Kidney tubule cell (primary cell): ENCODE data around the gene FAP.

Experiments
- DNase-seq: peaks from one replicate; pipeline ENCODE4 v3.0.0-alpha.2; 2018; ENCODE audit warnings: low spot score

Gene FAP, protein sequence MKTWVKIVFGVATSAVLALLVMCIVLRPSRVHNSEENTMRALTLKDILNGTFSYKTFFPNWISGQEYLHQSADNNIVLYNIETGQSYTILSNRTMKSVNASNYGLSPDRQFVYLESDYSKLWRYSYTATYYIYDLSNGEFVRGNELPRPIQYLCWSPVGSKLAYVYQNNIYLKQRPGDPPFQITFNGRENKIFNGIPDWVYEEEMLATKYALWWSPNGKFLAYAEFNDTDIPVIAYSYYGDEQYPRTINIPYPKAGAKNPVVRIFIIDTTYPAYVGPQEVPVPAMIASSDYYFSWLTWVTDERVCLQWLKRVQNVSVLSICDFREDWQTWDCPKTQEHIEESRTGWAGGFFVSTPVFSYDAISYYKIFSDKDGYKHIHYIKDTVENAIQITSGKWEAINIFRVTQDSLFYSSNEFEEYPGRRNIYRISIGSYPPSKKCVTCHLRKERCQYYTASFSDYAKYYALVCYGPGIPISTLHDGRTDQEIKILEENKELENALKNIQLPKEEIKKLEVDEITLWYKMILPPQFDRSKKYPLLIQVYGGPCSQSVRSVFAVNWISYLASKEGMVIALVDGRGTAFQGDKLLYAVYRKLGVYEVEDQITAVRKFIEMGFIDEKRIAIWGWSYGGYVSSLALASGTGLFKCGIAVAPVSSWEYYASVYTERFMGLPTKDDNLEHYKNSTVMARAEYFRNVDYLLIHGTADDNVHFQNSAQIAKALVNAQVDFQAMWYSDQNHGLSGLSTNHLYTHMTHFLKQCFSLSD

DNA sequence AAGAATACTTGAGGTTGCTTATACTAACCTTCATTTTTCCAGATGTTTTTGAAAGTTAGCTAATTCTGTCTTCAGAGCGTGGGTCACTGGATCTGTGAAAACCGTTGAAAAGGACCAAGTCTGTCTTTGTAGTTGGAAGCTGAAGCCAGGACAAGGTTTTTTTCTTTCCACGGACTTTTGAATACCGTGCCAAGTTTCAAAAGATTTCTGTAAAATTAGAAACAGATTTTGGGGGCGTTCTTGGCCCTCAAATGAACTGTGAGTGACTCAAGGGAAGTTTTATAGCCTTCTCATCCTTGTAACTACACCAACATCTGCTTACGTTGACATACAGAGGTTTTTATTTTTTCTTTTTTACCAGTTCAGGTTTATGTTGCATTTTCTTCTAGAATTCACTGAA, at the start of gene FAP:
FAP (minus strand) TSS at position 152 of the 400 bp plus-strand sequence; CDS start at position 34, 118 bp downstream.
- no peak for DNase-seq

DNA sequence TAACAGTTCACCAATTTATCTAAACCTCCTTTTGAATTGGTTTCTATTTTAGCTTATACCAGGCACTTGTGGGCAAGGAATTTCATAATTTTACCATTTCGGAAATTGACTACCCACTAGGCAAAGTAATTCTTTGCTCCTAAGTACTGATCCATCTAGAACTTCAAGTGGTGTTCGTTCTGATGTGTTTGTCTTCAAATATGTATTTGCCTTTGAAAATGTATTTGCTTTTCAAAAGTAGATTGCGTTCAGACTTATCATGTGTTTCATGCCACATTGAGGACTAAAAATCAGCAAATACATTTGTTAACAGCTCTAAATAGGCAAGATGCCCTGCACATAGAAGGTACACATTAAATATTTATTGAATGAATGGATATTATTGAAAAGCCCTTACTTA, 48.5 kb upstream of the FAP start:
- DNase-seq = no peak

DNA sequence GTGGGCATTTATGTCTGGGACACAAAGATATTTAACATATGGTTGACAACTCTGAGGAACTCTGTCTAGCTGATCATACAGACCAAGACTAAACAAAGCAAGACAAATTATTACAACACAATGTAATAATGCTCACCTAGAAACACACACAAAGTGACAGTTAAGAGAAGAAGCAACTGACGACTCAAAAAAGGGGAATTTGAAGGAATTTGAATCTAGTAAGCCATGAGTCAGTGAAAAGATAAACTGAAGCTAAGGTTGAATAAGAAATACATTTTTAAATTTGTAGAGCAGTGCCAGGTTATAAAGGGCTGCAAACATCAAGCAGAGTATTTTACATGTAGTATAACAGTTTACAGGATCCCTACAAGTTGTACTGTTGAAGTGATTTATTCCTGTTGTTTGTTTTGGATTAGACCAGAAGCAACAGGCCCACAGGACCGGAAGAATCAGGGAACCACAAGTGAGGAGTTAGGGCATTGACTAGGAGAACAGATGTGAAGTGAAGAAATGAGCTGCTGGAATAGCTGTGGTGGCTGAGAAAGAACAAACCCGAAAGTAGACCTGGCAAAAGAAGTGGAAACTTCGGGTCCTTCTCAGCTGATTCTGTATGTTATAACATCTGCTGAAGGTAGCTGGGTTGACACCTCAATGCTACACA, 39.6 kb upstream of the FAP start:
- DNase-seq = no peak

DNA sequence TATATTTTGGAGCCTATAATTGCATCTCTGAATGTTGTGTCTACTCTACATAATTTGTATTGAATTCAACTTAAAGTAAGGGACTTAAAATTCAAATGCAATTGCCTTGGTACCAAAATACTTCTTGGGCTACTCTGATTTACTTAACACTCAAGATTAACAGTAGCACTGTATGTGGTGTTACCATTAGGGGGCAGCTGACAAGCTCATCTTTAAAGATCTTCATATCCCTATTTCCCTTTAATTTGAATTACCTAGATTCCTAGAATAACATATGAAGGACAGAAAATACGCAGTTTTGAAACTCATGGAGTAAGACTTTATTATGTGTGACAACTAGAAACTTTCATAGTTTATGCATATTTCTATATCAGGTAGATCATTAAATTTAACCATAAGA, 37.4 kb upstream of the FAP start:
- DNase-seq = no peak

DNA sequence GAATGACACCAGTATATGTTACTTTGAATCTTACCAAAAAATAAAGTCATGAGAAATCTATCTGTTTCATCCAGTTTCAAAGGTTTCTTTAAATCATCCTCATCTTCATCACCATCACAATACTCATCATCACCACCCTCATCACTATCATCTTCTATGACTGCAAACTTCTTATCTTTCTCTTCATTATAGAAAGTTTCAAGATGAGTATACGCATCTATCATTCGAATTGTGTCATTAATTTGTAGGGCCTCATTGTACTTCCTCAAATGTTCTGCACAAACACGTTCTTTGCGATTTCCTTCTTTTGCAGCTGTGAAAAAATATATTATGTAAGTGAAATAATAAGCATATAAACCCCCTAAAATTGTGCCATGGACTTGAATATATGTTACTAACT, 34.1 kb upstream of the FAP start:
- DNase-seq = no peak

DNA sequence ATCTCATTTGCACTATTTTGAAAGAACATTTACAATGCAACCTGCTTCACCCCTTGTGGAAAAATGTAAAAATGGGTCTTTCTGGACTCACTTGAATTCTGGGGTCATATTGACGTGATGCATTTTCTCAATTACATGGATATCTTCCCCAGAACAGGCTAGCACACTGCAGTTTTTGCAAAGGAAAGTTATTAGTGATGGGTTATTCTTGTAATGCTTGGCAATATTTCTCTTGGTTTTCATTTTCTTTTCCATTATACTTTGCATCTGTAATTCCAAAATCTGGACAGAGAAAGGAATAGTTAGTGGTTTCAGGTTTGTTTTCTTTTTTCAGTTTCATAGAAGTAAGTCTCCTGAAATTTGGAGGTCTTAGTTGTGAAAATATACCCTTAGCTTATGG, 24.8 kb upstream of the FAP start:
- no peak for DNase-seq

DNA sequence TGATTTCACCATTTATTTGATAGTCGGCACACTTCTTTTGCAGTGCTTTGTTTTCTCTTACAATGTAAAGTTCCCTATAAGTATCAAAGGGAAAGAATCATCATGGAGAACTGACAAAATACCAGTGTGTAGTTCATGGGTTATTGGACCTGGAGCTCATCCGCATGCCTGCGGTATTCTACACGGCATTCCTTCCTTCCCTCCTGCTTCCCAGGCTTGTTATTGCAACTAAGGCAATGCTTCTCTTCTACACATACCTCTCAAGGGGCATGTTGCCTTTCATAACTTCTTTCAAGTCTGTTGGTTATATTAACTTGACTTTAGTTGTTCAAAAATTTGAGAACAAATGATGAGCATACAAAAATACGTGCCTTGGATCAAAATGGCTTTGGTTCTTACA, 24.3 kb upstream of the FAP start:
- DNase-seq = no peak

DNA sequence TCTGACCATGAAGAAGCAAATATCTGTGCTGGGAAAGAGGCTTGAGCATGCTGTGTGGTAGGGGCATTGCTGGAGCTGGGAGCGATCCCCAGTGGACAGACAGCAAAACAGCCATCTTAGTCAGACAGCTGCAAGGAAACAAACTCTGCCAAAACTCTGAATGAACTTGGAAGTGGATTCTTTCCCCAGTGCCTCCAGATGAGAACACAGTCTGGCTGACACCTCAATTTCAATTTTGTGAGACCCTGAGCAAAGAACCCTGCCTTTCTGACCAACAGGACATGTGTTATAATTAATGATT, 23.2 kb upstream of the FAP start:
- no peak for DNase-seq

DNA sequence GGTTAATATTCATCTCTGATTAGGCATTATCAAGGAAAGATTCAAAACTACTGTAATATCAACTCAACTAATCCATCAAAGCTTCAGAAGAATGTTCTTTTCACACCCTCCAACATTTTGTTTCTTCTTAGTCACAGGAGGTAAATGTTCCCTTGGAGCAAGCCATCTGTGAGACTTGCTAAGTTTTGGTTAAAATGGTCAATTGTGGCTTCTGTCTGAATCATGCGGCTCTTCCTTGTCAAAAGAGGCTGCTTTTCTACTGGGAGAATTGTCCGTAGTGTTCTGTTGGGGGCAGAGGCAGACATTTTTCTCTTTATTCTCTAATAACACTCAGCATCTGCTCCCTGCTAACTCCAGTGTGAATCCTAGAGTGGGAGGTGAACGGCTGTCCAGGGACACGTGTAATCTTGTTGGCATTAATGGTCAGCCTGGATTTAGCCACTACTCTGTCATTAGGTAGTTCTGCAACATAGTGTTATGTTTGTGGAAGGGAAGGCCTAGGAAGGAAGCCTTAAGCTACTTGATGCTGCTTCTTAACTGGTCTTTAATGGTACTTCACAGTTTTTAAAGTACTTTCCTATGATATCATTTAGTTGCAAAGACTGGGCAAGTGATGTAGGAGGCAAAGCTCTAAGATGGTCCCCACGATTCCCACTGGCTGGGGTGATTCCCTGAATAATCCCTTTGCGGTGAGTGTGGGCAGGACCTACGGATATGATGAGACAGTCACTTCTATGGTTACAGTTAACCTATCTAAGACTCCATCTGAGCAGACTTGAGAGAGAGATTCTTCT, 22.6 kb upstream of the FAP start:
- no peak for DNase-seq

DNA sequence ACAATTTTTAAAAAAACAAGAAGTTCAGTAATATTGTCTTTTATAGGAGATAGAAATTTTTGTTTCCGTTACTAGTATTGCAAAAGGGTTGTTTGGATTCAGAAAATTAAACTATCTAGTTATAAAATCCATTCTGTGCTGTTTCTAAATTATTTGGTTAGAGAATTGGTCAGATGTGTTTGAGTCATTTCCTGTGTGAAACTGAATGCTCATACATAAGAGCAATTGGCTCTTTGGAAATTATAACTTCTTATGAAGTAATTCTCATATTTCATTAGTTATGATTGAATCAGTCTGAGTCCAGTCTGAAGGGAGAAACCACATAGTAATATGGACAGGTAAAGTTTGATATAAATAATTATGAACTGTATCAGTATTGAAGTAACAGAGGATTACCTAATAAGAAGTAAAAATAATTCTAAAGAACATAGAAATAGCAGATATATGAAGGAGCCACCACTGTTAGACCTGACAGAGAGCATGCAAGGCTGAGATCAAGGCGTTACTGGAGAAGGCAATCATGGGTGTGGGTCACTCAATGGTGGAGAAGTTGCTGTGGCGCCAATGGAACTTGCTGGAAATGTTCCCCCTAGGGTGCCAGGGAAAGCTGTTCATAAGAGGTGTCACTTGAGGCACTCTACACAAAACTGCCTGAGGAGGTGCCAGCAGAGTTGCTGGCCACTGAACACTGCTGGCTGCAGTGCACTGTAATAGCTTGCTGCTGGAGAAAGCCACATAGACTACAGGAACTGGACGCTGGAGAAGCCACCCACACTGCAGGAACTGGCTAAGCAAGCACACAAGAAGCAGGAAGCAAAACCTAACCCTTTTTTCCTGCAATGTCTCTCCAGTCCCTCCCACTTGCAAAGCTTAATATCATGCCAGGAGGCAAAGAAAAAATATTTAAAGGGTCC, 18.0 kb upstream of the FAP start:
- DNase-seq = peak; percentile 53

DNA sequence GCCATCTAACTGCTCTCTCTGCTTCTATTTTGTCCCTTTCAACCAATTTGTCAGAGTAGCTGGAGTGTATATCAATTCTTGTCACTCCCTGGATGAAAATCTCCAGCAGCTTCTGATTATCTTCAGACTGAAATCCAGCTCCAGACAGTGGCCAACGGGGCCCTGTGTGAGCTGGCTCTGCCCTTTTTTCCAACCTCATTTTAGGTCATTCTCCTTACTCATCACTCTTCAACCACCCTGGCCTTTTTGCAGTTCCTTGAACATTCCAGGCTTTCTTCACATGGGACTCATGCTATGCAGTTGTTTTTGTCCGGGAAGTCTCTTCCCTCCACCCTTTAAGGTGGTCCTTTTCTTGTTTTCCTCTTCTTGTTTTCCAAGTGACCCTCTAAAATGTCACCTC, 15.4 kb upstream of the FAP start:
- peak; percentile 1 for DNase-seq

DNA sequence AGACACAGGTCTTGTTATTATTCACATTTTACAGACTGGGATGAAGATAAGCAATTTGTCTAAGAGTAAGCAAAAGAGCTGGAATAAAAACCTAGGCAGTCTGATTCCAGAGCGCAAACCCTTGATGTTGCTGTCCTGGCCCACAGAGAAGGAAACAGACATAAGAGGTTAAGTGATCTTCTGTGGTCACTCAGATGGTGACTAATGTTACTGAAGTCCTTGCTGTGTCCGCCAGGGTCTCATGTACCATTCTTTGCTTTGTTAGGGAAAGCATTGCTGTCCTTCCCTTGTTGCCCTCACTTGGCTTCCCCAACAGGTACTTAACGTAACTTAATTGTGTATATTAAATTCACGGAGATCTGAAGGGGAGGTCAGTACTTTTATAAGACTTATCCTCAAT, 14.9 kb upstream of the FAP start:
- peak; percentile 6 for DNase-seq

DNA sequence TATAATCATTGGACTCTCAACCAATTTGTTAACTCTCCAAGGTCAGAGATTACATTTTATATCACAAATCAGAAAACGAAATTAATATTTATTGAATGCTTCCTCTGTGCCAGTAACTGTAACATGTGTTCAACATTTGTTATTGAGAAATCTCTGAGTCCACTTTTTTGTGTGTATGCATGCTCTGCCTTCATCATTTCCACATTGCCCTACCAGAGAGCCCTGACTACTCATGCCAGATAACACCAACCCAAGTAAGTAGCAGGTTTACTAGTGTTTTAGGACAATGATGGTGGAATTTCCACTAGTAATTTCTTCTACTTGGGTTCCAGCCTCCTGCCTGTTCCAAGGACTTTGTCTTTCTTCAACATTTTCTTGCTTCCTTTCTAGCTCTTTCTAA, 14.2 kb upstream of the FAP start:
- DNase-seq = no peak

DNA sequence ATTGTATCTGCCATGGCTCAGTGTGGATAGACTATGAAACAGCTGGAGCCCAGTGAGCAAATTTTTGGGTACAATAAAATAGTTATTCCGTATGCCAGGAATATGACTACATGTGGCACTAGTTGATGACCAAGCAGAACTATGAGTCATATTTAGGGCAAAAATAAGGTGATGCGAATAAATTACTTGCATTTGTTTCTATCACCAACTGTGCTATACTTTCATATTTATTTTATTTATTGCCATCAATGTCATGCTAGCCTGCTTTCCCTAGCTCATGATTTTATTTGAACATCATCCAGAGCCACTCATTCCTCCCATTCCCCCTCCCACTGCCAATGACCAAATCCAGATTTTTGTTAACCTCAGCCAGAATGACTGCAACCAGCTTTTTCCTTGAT, 13.3 kb upstream of the FAP start:
- peak; percentile 23 for DNase-seq

DNA sequence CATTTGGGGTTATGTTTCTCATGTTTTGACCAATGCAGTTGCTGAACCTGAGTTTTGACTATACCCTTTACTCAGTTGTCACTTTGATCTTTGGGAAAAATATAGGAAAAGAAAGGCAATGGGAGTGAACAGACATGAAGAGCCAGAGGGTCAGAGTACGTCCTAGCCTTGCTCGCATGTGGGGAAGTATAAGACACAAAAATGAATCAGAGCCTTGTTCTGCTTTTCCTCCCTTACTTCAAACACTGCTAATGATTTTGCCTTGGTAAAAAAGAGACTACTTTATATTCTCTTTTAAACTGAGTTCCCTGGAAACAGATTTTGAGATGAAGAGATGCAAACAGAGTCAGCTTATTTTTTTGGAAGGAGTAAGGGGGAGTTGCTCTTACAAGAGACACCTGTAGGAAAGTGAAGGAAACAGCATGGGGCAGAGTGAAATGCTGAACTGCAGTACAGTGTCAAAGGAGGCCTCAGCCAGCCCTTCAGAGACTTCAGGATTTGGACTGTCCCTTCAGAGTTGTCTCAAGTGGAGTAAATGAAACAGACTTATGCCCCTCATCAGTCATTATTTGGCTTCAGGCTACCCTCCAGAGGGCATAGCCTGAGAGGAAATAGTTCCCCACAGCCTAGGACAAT, 11.1 kb upstream of the FAP start:
- no peak for DNase-seq

DNA sequence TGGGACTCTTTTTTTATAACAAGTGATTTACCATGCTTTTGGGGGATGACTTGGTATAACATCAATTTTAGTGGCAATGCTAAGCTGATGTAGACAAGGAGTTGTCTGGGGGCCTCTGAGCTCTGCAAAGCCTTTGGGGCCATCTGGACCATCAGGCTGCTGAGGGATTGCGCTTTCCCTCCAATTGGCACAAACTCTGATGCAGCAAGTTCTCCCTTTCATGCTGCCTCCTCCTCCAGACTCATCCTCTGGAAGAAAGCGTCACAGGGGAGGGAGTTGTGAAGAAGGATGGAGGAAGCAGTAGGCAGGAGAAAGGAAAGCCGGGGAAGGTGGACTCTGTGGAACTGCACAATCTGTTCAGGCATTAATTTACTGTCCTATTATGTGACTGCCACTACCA, 10.2 kb upstream of the FAP start:
- DNase-seq = no peak

DNA sequence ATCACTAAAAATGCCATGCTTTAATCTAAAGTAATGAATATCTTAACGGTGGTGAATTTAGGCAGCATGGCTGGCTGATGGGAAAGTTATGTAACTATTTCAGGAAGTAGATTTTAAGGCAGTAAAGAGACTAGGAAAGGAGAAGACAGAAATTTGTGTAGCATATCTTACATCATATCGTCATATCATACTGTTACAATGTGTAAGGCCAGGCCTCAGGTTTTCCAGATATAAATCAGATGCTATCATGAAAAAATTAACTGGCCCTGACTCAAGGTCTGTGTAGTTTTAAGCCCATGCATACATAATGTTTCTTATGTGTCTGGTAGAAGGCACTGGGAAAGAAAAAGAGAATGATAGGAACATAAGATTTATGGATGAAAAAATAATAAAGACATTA, 8.9 kb upstream of the FAP start:
- DNase-seq = no peak

DNA sequence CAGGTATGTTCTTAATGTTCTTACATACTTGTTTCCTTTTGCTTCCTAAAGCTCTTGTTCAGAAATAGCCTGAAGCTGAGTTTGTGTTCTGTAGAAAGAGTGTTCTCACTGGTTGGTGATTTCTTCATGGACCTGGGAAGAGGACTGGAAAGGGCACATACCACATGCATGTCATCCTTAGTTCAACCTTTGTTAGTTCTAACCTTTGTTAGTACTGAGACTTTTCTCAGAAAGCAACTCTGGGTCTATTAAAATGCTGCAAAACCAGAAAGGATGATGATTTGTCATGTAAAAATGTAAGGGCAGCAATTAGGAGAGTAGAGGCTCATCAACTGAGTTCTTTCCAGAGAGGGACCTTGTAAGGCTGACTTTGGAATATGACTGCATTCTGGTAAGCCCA, 2.5 kb upstream of the FAP start:
- peak; percentile 70 for DNase-seq

DNA sequence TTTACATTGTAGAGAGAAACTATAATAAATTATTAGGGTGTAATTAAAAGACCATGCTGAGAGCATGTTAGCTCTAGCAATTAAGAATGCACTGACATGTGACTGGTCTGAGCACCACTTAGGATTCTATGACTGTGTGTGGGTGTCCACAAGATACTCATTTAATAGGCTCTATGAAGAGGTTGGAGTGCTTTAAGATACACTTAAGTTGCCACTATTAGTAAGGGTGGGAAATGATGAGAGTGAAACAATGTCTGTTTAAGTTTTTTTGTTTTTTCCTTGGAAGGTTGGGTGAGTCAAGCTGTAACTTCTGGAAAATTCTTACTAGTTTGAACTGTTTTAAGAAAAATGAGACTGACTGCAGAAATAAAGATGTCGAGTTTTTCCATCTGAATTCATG, 1.8 kb upstream of the FAP start:
- no peak for DNase-seq

DNA sequence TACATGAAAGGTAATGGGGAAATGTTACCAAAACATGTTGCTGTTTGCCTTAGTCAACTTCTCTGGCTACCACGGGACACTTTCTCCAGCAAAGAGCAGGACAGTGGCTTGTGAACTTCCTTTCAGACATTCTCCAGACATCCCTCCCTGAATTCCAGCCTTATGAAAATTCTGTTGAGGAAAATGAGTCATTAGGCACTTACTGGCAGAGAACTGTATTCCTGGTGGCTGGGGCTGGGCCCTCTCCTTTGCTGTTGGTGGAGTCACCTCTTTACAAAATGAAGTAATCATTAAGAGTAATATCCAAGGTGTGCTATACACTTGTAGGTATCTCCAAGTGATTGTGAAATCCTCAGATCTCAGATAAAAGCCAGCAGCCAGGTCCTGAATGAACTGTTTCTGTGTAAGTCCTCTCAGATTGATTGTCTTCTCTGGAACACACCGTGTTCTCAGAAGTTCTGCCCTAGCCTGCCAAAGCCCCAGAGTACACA, 1.3 kb upstream of the FAP start:
- peak; percentile 97 for DNase-seq

DNA sequence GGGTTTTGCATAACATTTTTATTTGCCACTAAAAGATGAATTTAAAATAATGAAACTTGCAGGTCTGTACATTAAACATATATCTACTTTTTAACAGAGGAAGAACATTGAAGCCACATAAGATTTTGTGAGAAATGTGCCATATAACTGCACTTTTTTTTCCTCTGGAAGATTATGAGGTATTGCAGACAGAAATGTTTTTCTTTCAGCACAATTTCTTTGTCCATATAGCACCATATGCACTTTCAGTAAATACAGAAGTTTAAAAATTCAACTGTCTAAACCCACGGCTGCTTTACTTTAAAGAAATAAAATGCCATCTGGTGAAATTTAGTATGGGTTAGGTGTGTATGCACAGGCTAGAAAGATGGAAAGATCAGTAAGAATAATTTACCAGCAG, 470 bp upstream of the FAP start:
- DNase-seq = no peak
